B cell (primary cell): ENCODE measurements around the gene MLH1. TPM values are rescaled to one million over a fixed set of nuclear protein-coding genes. Genes with fewer than 3 reads are reported as not detected.

ENCODE experiments used
- ATAC-seq: fragments of 200-7000 bp; cut with Tn5 transposase; one replicate; pipeline ENCODE4 v1.10.0; 2021; ENCODE audit warnings: low read depth, mild to moderate bottlenecking, moderate number of reproducible peaks, moderate library complexity
- CTCF ChIA-PET: fragments of 350-600 bp; sonication (Branson Sonifier 250); formaldehyde crosslinking; loops from one replicate; lab custom pipeline; 2021; ENCODE audit warnings: antibody characterized with exemption, inconsistent platforms; lab: Charles Lee
- POLR2A ChIA-PET: fragments of 350-600 bp; sonication (Branson Sonifier 250); formaldehyde crosslinking; loops from one replicate; lab custom pipeline; 2021; ENCODE audit warnings: antibody characterized with exemption; lab: Charles Lee
- DNase-seq: peaks from one replicate; pipeline ENCODE4 v3.0.0; 2013
- H2AFZ ChIP-seq: 2 replicates; pipeline ENCODE4 v1.6.1; 2012; ENCODE audit warnings: mild to moderate bottlenecking, low read depth, low read length; ENCODE audit not compliant: insufficient read depth, poor library complexity, severe bottlenecking
- H3K27ac ChIP-seq, 2 donors: 1 replicate in 1 of 2; 2 replicates in 1 of 2; pipeline ENCODE4 v1.5.1; 2012 to 2013; ENCODE audit warnings: low read length in 2 of 2, mild to moderate bottlenecking in 2 of 2, moderate library complexity in 1 of 2
- H3K27me3 ChIP-seq, 4 experiments: fragments of 200-600 bp in 1 of 4; sonication (generic) in 1 of 4; replicated peaks in 1 of 4; 1 replicate in 2 of 4; 2 replicates in 2 of 4; pipeline versions ENCODE4 v1.6.1 to v1.7.0; 2013 to 2016; ENCODE audit warnings: low read length in 3 of 4, mild to moderate bottlenecking in 2 of 4, mixed read lengths in 1 of 4, moderate library complexity in 1 of 4; ENCODE audit not compliant: insufficient read depth in 4 of 4, control insufficient read depth in 3 of 4; ENCODE audit errors: control extremely low read depth in 1 of 4
- H3K36me3 ChIP-seq, 2 experiments: replicated peaks in 1 of 2; 1 replicate in 1 of 2; 2 replicates in 1 of 2; pipeline versions ENCODE4 v1.6.1 to v1.7.1; 2013; ENCODE audit warnings: low read length in 1 of 2; ENCODE audit not compliant: insufficient read depth in 2 of 2, control insufficient read depth in 1 of 2; ENCODE audit errors: control extremely low read depth in 1 of 2, extremely low read depth in 1 of 2
- H3K4me1 ChIP-seq, 2 donors: fragments of 200-600 bp in 1 of 2; sonication (generic) in 1 of 2; 1 replicate in 1 of 2; 2 replicates in 1 of 2; pipeline versions ENCODE4 v1.5.1 to v1.6.1; 2013 to 2017; ENCODE audit warnings: low read length in 2 of 2; ENCODE audit not compliant: control insufficient read depth in 2 of 2, insufficient read depth in 2 of 2
- H3K4me2 ChIP-seq: replicated peaks from 2 replicates; pipeline ENCODE3; 2012; ENCODE audit warnings: mild to moderate bottlenecking, low read depth, low read length; ENCODE audit not compliant: poor library complexity, severe bottlenecking
- H3K4me3 ChIP-seq, 5 experiments: fragments of 200-600 bp in 1 of 5; sonication (generic) in 1 of 5; 1 replicate in 3 of 5; 2 replicates in 2 of 5; pipeline versions ENCODE4 v1.5.1 to v1.7.0; 2011 to 2016; ENCODE audit warnings: low read length in 4 of 5, mild to moderate bottlenecking in 4 of 5, low read depth in 2 of 5, control low read depth in 1 of 5, moderate library complexity in 1 of 5; ENCODE audit not compliant: insufficient read depth in 1 of 5; ENCODE audit errors: control extremely low read depth in 1 of 5, extremely low read depth in 1 of 5
- H3K79me2 ChIP-seq: fragments of 200-600 bp; sonication (generic); one replicate; pipeline ENCODE4 v1.6.0; 2016; ENCODE audit warnings: low read length; ENCODE audit not compliant: control insufficient read depth, insufficient read depth
- H3K9ac ChIP-seq: fragments of 200-600 bp; sonication (generic); 2 replicates; pipeline ENCODE4 v1.6.1; 2017; ENCODE audit warnings: mild to moderate bottlenecking, low read length, moderate library complexity
- H3K9me3 ChIP-seq, 3 donors: one replicate each; pipeline versions ENCODE4 v1.6.1 to v1.7.1; 2013; ENCODE audit warnings: low read length in 2 of 3; ENCODE audit not compliant: control insufficient read depth in 2 of 3, insufficient read depth in 1 of 3; ENCODE audit errors: control extremely low read depth in 1 of 3
- H4K20me1 ChIP-seq: 2 replicates; pipeline ENCODE4 v1.6.0; 2012; ENCODE audit warnings: mild to moderate bottlenecking, low read length; ENCODE audit not compliant: insufficient read depth, control insufficient read depth, poor library complexity, severe bottlenecking
- H3K27ac Mint-ChIP-seq: one replicate; pipeline ENCODE4 v1.8.0; 2021; ENCODE audit warnings: mixed read lengths
- H3K27me3 Mint-ChIP-seq: one replicate; pipeline ENCODE4 v1.8.0; 2021; ENCODE audit warnings: mixed read lengths
- H3K4me1 Mint-ChIP-seq: one replicate; pipeline ENCODE4 v1.8.0; 2021; ENCODE audit warnings: mixed read lengths
- H3K4me3 Mint-ChIP-seq: one replicate; pipeline ENCODE4 v1.8.0; 2021; ENCODE audit warnings: mixed read lengths
- H3K9me3 Mint-ChIP-seq: one replicate; pipeline ENCODE4 v1.8.0; 2022; ENCODE audit warnings: mixed read lengths; ENCODE audit not compliant: insufficient read depth
- CTCF ChIP-seq: fragments of 200-600 bp; IDR thresholded peaks from one replicate; pipeline ENCODE4 v1.8.0; 2022; ENCODE audit warnings: antibody characterized with exemption, mild to moderate bottlenecking
- EZH2 ChIP-seq: IDR thresholded peaks from 2 replicates; pipeline ENCODE4 v1.6.1; 2012; ENCODE audit warnings: borderline replicate concordance, low read depth, mild to moderate bottlenecking, moderate library complexity, low read length; ENCODE audit not compliant: insufficient read depth, poor library complexity, severe bottlenecking
- WGBS: methylation state at CpG from one replicate; pipeline ENCODE4 v1.1.5; 2013; ENCODE audit warnings: missing lambda C conversion rate; ENCODE audit not compliant: insufficient coverage; 5-methylcytosine and 5-hydroxymethylcytosine counted together
- intact Hi-C: fragments of 100-400 bp; cut with micrococcal nuclease; formaldehyde crosslinking; loops from one replicate; pipeline ENCODE4 v1.10.0; 2022
- polyA plus RNA-seq: library from polyadenylated mRNA; depleted of rRNA; stranded (reverse); fragments of >200 nt; gene quantifications from 2 replicates; pipeline ENCODE4 v1.2.3, GENCODE V29; 2012
- total RNA-seq, 2 donors: library from RNA; stranded (reverse); fragments of 120-200 nt in 1 of 2; gene quantifications; 1 replicate in 1 of 2; 2 replicates in 1 of 2; pipeline versions ENCODE4 v1.2.3 to v1.2.4, GENCODE V29; 2013 to 2022

Gene MLH1
- total and polyA plus RNA-seq, 2 donors (not counting 1 experiment from before 2014, with no cell fraction given), result 22.4 to 38.5 TPM

- H3K4me3 ChIP-seq, result no peak overlapping the region
- peaks cover 12% of the 10 kb centered on the region for H3K4me1 Mint-ChIP-seq
- no peak for ATAC-seq
- no peaks in the 10 kb centered on the region for H3K4me1 ChIP-seq
- intact Hi-C loops, result no loop called here
- H3K4me3 Mint-ChIP-seq, result no peak overlapping the region
- no peak overlapping the region for H3K27ac ChIP-seq
- no peaks in the 10 kb centered on the region for H3K27me3 ChIP-seq
- DNase-seq, result no peak
- no peaks in the 10 kb centered on the region for H3K9me3 ChIP-seq
- no peak overlapping the region for H3K9ac ChIP-seq
- no peak for TF ChIP-seq CTCF
- TF ChIP-seq EZH2, result no peak
- ChIA-PET POLR2A (no interaction called here), CTCF (no interaction called here)
- no peaks in the 10 kb centered on the region for H3K9me3 Mint-ChIP-seq
- H3K79me2 ChIP-seq, result no peaks in the 10 kb centered on the region
- H2AFZ ChIP-seq, result no peak overlapping the region
- no peaks in the 10 kb centered on the region for H4K20me1 ChIP-seq
- no peak overlapping the region for H3K4me2 ChIP-seq
- peaks cover 4 to 65% of the 10 kb centered on the region in 2 experiments for H3K36me3 ChIP-seq
- WGBS, result no CpG with 5 or more reads among the region's 1 CpG
- no peak overlapping the region for H3K27ac Mint-ChIP-seq
- H3K27me3 Mint-ChIP-seq, result no peaks in the 10 kb centered on the region
These were observed 57.0 kb downstream of the MLH1 start for GRCh38 chr3:37050282-37050681.

- Mint-ChIP-seq H3K27ac (no peak overlapping the region), H3K27me3 (no peaks in the 10 kb centered on the region), H3K9me3 (no peaks in the 10 kb centered on the region), H3K4me1 (peaks cover 12% of the 10 kb centered on the region), H3K4me3 (no peak overlapping the region)
- ATAC-seq, result no peak
- Histone ChIP-seq H3K27ac (no peak overlapping the region), H3K4me3 (no peak overlapping the region), H3K79me2 (no peaks in the 10 kb centered on the region), H2AFZ (no peak overlapping the region), H3K9me3 (no peaks in the 10 kb centered on the region), H3K4me1 (no peaks in the 10 kb centered on the region), H3K4me2 (no peak overlapping the region), H3K9ac (no peak overlapping the region), H4K20me1 (no peaks in the 10 kb centered on the region), H3K27me3 (no peaks in the 10 kb centered on the region), H3K36me3 (peaks cover 6 to 64% of the 10 kb centered on the region in 2 experiments)
- ChIA-PET CTCF (no interaction called here), POLR2A (no interaction called here)
- DNase-seq, result no peak
- TF ChIP-seq CTCF, result no peak
- TF ChIP-seq EZH2, result no peak
- intact Hi-C loops, result no loop called here
These were observed 59.5 kb downstream of the MLH1 start for GRCh38 chr3:37052860-37053259.
